ENCODE measurements around the gene APOBEC2.
A peak's percentile ranks its signal among the peaks of the same experiment; 100 is the strongest.
"Not testable (repeated sequence)": the region's sequence is repeated elsewhere in the genome, so short reads cannot be mapped to it uniquely, and the experiment has no call there.

Gene APOBEC2

DNA sequence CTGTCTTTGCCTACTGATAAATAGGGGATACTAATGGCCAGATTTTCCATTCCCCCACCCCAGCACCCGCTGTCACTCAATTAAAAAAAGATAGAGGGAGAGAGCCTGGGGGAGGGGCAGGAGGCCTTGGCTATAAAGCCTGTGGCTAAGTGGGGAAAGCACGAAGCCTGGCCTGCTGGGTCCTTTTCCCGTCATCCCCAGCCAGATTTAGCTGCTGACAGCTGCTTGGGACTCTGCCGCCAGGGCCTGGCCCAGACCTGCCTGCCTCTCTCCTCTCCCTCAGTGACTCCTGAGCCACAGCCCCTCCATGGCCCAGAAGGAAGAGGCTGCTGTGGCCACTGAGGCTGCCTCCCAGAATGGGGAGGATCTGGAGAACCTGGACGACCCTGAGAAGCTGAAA is at the start of gene APOBEC2:
TSS of gene APOBEC2 (plus strand) at position 162 of the 400 bp plus-strand sequence. CDS start at position 308, 146 bp downstream.
- no peak for DNase-seq (ENCODE audit: low read depth)

DNA sequence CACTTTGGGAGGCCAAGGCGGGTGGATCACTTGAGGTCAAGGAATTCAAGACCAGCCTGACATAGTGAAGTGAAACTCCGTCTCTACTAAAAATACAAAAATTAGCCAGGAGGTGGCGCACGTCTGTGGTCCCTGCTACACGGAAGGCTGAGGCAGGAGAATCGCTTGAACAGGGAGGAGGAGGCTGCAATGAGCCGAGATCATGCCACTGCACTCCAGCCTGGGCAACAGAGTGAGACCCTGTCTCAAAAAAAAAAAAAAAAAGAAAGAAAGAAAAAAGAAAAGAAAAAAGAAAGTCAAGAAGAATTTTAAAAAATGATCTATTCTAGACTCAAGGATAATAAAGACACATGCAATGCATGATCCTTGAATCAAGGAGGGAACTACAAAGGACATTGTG is 46.8 kb upstream of the APOBEC2 start:
- peak; percentile 36 for DNase-seq (ENCODE audit: low read depth)

DNA sequence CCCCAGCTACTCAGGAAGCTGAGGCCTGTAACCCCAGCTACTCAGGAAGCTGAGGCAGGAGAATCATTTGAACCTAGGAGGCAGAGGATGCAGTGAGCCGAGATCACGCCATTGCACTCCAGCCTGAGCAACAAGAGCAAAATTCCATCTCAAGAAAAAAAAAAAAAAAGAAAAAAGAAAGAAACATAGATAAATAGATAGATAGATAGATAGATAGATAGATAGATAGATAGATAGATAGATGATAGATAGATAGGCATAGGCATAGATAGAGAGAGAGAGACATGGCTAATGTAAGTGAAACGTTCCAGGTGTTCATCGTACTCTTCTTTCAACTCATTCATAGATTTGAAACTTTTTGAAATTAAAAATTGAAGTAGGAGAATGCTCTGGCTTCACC is 46.0 kb upstream of the APOBEC2 start:
- not testable (repeated sequence) for DNase-seq (ENCODE audit: low read depth)

DNA sequence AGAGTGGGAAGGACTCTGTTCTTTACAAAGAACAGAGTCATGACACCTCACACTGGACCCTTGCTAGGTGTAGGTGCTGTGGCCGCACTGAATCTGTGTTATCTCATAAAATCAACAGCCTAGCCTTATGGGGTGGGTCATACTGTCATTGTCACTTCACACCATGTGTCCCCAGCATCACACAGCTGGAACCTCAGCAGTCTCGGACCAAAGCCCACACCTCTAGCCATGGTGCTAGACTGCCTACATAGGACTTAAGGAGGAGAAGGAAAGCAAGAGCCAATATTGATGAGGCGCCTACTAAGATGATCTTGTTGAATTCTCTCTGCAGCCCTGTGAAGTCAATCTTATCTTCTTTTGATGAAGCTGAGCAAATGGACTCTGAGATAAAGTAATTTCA is 45.0 kb upstream of the APOBEC2 start:
- no peak for DNase-seq (ENCODE audit: low read depth)

DNA sequence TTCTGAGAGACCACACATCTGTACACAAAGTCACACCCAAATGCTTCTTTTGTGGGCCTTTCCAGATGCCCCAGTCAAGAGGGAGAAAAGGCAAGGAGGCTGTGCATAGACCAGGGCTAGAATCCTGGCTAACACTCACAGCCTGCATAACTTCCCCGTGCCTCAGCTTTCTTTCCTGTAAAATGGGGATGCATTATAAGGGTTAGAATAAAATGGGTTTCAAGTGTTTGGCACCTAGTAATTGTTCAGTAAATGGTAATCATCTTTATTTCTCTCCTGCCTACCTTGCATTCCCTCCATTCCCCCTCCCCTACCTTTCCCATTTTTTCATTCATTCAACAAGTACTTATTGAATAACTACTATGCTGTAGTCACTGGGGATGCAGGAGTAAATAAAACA is 43.3 kb upstream of the APOBEC2 start:
- no peak for DNase-seq (ENCODE audit: low read depth)

DNA sequence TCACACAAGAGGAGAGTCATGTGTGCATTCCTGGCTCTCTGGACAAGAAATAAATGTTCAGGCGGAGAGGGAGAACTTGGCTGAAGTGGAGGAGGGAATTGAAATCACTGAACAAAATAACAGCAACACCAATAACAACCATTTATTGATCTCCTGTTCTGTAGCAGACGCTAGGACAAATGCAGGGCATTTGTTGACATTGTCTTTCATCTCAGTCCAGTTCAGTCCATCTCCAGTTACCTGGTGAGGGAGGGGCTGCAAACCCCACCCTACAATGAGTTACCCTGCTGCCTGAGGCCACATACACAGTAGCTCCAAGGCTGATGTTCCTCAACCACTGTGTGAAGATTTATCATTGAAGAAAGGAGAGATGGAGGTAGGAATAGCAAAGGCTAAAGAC is 41.3 kb upstream of the APOBEC2 start:
- no peak for DNase-seq (ENCODE audit: low read depth)

DNA sequence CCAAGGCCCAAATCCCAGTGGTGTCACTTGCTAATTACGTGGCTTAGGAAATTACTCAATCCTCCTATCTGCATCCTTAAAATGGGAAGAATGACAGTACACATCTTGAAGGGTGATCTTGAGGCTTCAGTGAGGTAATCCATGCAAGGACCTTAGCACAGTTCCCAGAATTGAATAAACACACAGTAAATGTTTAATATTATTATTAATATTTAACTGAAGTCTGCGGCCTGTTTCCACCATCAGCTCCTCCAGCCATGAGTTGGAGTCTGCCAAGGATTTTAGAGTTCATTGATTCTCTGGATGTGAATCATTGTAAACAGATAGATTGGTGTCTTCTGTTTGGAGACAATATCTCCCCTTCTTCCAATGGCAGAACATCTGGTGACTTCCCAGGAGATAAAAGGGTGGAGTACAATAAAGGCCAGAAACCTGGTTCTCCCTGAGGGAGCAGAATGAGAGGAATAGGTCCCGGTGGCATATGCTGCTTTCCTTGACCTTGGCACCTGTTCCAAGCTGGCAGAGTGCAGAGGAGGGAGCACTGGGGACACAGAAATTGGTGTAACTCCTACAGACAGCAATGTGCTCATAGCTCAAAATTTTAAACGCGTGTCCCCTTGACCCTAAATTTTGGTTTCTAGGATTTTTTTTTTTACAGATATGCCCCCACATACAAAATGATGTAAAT is 39.4 kb upstream of the APOBEC2 start:
- DNase-seq (ENCODE audit: low read depth), result no peak

DNA sequence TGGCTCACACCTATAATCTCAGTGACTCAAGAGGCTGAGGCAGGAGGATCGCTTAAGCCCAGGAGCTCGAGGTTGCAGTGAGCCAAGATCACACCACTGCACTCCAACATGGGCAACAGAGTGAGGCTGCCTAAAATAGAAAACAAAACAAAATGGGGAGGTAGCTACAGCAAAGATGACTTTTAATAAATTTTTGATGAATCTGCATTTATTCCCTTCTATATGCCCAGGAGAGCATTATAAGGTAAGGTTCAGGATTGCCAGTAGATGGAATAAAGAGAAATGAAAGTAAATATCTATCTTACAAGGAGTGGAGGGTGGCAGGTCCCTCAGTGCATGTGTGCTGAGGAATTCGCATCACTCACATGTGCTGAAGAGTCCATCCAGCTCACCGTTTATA is 38.2 kb upstream of the APOBEC2 start:
- DNase-seq (ENCODE audit: low read depth), result no peak

DNA sequence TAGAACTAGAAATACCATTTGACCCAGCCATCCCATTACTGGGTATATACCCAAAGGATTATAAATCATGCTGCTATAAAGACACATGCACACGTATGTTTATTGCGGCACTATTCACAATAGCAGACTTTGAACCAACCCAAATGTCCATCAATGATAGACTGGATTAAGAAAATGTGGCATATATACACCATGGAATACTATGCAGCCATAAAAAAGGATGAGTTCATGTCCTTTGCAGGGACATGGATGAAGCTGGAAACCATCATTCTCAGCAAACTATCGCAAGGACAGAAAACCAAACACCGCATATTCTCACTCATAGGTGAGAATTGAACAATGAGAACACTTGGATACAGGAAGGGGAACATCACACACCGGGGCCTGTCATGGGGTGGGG is 37.1 kb upstream of the APOBEC2 start:
- DNase-seq (ENCODE audit: low read depth), result not testable (repeated sequence)

DNA sequence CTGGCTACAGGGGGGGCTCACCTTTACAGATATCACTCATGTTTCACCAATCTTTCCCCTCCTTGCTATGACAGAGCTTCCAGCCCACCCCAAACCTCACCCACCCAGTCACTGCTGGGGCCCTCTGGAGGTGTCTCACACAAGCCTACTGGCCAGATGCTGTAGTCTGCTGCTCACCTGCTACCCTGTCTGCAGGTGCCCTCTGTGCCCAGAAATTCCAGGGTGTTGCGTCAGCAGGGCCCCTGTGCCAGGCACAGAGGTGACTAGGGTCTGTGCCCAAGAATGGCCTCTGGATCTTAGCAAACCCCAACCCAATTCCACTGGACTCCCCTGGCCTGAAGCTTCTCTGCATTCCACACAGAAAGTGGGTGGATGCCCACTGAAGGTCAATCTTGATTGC is 35.3 kb upstream of the APOBEC2 start:
- no peak for DNase-seq (ENCODE audit: low read depth)

DNA sequence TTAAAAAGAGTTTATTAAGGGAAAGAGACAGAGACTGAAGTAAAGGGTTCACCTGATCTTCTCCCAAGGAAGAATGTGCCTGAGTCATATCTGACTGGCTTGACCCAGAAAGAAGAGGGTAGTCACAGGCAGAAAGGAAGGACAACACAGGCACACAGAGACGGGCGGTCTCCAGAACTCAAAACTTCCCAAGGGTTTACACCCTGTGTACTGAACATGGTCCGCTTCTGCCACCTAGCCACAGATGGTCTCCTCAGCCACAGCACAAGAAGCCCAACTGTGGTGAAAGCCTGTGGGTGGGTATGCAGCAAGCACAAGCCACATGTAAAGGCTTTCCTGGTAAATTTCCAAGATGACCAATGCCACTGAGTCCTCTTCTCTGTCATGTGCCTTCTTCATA is 31.2 kb upstream of the APOBEC2 start:
- DNase-seq (ENCODE audit: low read depth), result no peak

DNA sequence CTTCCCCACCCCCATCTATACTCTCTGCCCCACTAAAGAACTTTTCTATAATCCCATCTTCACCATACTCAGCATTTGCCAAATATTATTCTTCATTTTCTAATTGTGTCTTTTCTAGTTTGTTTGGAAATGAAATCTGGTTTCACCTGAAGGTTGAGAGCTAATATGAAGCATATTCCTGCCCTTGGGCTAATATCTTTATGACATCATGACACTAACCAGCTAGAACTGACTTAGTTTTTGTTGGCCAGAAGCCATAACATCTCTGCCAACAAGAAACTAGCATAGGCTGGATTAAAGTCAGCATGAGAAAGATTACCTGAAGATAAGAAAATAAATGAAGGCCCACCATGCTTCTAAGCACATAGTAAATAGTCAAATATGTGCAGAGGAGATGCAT is 30.7 kb upstream of the APOBEC2 start:
- DNase-seq (ENCODE audit: low read depth), result no peak

DNA sequence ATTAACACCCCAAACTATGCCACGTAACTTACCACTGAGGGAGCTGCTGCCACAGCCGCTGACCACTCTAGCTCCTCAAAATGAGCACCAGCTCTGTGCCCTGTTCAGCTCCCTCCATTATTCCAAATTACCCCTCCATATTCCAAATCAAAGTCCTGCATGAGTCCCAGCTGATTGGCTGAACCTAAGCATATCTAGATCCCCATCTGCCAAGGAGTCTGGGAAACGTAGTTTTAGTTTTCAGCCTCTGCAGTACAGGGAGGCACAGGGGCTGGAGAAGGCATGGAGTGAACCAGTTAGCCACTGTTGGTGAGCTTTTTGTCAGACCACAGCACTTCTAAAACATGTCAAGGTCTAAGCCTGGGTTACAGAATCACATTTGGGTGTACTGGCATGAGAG is 29.9 kb upstream of the APOBEC2 start:
- DNase-seq (ENCODE audit: low read depth), result no peak

DNA sequence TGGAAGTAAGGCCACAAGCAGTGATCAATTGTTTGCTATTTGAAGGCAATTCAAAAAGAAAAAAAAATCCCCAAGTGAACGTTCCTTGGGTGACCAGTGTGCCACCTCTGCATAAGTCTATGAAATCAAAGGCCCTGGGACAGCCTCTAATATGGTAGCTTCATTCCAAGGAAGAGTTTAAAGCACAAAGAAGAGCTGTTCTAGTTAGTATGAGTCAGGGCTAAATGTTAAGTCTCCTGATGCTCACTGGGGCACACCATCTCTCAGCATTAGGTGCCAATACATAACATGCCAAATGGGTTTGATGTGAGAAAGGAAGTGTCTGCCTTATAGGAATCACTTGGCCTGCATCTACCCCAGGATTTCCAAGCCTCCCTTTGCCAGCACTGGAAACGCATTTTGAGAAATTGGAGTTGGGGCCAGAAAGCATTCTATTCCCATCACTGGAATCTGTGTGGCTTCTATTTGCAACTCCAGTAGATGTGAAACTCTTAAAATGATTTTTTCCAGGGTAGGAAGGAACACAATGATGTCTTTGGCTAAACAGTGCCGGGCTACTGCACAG is 27.0 kb upstream of the APOBEC2 start:
- no peak for DNase-seq (ENCODE audit: low read depth)

DNA sequence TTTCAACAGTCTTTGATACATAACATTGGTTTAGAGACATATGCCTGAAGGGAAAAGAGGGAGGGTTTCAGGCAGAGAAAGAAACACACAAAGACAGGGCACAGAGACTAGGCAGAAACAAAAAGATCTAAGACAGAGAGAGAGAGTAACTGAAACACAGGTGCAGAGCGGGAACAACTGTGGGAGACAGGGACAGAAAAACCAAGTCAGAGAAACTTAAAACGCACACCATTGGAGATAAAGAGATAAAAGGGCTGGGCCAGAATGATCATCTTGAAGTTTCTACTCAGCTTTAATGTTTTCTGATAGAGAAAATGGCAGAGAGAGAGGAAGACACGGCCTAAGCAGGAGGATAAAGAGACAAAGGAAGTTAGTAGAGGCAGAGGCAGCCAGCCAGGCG is 25.8 kb upstream of the APOBEC2 start:
- no peak for DNase-seq (ENCODE audit: low read depth)

DNA sequence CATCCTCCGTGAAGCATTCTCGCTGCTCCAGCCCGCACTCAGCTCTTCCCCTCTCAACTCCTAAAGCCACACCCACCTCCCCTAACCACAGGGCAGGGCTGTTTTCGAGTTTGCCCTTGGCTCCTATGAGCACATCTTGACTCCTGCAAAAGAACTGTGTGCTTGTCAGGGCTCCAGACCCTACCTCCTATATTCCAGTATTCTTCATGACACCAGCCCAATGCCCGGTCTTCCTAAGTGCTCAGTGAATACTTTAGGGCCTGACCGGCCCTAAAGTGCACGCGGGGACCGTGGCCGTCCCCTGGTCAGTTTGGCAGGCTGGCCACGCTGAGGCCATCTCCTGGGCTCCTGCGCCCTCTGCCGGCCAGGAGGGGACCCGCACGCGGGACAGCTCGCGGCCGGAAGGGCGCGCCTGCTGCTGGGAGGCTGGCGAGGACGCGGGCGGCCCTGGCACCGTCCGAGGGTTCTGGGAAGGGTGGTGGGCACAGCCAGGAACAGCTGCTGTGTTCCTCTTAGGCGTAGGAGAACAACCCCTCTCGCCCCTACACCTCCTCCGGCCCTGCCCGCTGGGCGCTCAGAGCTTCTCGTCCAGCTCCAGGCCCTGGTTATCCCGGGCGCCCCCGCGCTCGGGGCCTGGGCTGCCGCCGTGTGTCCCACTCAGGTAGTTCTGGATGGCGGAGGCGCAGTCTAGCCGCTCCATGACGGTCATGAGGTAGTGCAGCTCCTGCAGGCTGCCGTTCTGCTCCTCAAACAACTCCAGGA is 25.0 kb upstream of the APOBEC2 start:
- DNase-seq (ENCODE audit: low read depth), result peak; percentile 61

DNA sequence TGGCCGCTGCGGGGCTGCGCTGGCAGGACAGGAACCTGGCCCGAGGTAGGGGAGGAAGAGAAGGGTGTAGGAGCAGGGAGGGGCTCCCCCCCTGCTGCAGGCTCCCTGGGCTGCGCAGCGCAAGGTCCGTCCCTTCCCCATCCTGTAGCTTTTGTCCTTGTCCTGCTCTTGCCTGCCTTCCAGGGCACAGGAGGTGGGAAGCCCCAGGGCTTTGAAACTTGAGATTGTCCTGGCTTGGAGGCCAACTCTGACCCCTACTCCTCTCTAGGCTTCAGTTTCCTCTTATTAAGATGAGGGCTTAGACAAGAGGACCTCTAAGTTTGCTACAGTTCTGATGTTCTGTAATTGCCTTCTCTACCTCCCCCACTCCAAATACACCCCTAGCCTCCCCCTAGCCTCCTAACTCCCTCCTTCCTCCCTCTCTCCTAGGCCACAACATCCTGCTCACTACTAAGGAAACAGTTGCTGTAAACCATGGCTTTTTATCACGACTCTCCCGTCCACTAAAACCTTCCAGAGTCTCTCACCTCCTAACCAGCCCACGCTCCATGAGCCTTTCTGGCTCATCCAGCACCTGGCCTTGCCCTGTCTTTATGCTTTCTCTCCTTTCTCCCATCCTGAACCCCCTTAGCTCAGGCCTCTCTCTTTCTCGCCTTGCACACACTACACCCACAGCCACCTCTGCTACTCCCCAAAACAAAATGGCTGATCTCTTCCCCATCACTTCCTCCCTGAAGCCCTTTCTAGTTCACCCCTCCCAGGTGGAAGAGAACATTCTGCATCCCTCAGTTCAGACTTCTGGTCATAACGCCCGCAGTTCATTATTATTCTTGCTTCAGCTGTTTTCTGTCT is 24.2 kb upstream of the APOBEC2 start:
- peak; percentile 1 for DNase-seq (ENCODE audit: low read depth)

DNA sequence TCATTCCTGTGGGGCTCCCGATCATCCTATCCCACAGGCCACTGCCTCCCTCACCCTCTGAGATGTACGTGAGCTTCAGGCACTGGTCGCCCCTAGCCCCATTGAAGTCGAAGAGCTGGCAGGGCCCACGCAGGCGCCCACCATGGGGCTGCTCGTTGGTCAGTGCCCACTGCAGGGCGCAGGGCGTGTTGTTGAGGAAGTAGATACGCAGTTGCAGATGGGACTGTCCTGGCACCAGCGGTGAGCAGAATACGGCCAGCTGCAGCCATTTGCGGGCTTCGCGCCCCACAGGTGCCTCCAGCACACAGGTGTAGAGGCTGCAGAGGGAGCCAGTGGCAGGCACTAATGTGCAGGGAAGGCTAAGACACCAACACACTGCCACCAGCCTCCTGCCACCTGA is 20.2 kb upstream of the APOBEC2 start:
- DNase-seq (ENCODE audit: low read depth), result no peak

DNA sequence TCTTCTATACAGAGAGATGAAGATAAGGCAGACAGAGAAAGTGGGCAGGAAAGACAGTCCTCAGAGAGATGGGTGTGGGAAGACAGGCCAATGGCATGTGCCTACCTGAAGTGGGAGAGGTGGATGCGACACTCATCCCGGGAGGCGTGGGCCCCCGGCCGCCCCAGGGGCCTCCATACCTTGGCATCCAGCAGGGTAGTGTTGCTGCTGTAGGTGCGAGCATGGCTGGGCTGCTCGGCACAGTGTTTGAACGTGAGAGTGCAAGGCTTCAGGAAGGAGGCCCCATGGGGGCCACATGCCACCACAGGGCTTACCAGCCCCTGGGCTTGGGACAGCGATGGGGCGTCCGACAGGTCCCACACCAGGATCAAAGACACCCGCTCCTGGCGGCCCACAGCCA is 19.2 kb upstream of the APOBEC2 start:
- no peak for DNase-seq (ENCODE audit: low read depth)

DNA sequence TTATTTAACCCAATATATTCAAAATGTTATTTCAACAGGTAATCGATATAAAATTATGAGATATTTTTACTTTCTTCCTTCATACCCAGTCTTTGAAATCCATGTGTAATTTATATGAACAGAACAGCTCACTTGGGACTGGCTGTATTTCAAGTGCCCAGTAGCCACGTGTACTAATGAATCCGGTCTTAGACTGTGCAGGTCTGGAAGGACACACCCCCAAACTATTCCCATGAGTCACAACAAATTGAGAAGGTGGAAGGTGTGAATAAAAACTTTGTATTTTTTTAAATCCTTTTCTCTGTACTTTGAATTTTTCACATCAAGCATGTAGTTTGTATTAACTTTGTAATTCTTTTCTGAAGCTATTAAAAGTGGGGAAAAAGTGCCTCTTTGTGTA is 16.8 kb upstream of the APOBEC2 start:
- no peak for DNase-seq (ENCODE audit: low read depth)

DNA sequence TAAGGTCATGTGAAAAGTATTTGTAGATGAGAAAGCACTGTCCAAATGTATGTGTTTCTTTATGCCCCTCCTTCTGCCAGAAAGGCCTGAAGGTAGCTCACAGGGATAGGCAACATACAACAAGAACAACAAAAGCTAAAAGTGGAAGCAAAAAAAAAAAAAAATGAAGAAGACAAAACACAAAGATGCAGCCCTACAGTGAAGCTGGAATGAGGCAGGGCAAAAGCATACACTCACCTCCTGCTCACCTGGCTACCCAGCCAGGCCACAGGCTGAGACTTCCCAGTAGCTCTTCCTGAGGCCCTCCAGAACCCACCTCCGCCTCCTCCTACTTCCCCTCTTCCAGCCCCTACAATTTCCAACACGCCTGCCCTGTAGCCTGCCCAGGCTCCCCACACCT is 16.4 kb upstream of the APOBEC2 start:
- DNase-seq (ENCODE audit: low read depth), result no peak

DNA sequence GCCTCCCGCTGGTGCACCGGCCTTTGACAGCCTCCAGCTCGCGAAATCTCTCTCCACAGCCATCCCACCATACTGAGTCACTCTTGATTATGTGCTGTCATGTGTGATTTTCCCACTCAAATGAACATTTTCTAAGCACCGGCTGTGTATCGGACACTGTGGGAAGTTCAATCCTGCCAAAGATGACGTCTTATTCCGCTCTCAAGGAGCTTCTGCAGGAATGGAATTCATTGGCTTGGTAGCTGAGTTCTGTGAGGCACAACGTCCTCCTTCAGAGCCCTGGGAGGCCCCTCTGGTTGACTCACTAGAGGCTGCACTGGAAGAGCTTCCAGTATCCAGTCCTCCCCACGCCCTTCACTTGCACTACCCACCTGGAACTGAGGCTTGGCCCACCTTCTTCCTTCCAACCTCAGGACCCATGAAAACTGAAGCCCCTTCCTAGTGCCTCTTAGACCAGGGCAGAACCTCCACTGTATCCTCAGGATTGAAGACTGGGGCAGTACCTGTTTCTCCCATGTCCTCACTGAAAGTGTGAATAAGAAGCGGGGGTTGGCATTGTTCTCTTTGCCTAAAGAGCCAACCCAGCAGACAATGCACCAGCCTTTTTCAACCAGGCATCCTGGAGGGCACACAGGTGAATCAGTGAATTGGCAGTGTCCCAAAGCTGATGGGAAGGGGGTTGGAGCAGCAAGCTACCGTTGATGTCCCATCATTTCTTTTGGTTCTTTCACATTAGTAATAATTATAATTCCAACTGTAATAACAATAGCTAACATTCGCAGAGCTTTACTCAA is 15.7 kb upstream of the APOBEC2 start:
- no peak for DNase-seq (ENCODE audit: low read depth)

All from activated gamma-delta T cell treated with anti-CD3 and anti-CD28 coated beads, Interleukin-2, amount 50 U/mL, for 16 hours (primary cell).